NCI-H2029 (cell line): ENCODE results near the gene PLCXD3.
"Not testable (repeated sequence)": the region's sequence is repeated elsewhere in the genome, so short reads cannot be mapped to it uniquely, and the experiment has no call there.

ENCODE experiments used
- DNase-seq: peaks from one replicate; lab custom pipeline; 2025; lab: John Stamatoyannopoulos, UW

The PLCXD3 gene

GRCh38 chr5:41346609-41347008, 163.8 kb downstream of the PLCXD3 start:
- DNase-seq, result no peak

- no peak for DNase-seq
Measured at GRCh38 chr5:41345295-41345694, 165.1 kb downstream of the PLCXD3 start.

DNA sequence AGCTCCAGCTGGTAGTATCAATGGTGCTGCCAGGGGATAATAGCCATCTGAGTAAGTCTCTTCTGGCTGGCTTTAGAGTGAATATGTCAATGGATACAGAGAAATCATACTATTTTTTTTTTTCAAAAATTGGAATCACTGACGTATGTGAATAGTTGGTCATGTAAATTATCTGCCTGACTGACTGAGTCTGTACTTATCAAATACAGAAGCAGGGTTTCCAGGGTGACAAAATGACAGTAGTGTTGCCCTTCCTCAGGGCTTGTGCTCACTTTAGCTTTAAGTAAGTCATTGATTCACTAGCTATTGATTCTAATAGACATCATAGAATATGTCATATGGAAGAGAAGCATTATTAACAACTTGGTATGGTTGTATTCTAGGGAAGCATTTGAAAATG, 171.1 kb downstream of the PLCXD3 start:
- DNase-seq, result no peak

GRCh38 chr5:41338136-41338675, 172.2 kb downstream of the PLCXD3 start:
- DNase-seq, result no peak

DNA sequence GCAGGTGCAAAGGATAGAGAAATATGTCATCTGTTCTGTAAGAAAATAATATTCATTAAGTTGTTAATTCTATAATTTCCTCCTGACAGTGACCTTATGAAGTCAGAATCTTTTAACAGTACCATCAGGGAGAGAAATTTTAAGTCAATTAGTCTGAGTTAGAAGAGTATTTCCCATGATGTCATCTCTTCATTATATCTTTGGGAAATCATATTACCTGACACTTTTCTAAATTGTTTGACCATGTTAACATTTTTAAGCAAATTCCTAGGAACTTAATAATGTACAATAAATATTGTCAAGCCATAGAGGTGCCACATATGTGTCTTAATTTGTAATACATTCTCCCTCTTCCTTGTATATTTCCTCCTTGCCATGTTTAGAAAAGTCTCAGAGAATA, 172.7 kb downstream of the PLCXD3 start:
- DNase-seq, result no peak

DNA sequence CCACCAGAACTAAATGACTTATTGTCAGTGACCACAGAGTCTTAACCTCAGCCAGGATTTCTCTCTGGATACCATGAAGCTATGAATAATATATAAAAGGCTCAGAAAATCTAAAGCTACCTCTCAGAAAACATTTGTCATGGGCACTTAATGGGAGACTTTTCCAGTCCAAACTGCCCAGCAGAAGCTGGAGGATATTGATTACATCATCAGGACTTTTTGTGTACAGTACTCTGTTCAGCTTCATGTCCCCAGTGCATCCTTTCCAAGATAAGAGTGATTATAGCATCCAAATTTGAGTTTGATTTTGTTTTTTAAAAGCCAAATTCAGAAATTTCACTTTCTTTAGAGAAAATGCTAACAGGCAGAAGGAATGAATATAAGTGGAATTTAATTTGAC, 173.2 kb downstream of the PLCXD3 start:
- no peak for DNase-seq

GRCh38 chr5:41336471-41336870, 173.9 kb downstream of the PLCXD3 start:
- no peak for DNase-seq

- no peak for DNase-seq
Measured at GRCh38 chr5:41335596-41336181, 174.7 kb downstream of the PLCXD3 start.

DNA sequence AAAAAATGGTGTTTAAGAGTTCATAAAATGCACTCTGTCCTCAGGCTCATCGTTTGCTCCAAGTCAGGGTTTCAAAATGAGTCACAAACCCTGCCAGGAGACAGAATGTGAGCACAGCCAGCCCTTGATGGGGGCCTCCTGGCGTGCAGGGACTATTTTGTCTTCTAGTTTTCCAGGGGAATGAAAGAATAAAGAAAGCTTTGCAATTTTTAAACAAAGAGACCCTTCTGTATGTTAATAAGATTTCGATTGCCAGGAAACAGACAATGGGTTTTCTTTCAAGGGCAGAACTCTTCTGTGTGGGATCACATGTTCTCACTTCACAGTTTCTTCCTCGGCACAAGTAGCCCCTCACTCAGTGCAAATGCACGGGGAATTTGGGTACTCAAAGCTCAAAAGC, 175.6 kb downstream of the PLCXD3 start:
- DNase-seq, result no peak

- no peak for DNase-seq
Measured at GRCh38 chr5:41334221-41334620, 176.2 kb downstream of the PLCXD3 start.

GRCh38 chr5:41325074-41325473, 185.3 kb downstream of the PLCXD3 start:
- no peak for DNase-seq

- DNase-seq, result not testable (repeated sequence)
Measured at GRCh38 chr5:41322826-41323225, 187.6 kb downstream of the PLCXD3 start.

- DNase-seq, result no peak
Measured at GRCh38 chr5:41312478-41313060, 197.8 kb downstream of the PLCXD3 start.

- no peak for DNase-seq
Measured at GRCh38 chr5:41312066-41312465, 198.3 kb downstream of the PLCXD3 start.

DNA sequence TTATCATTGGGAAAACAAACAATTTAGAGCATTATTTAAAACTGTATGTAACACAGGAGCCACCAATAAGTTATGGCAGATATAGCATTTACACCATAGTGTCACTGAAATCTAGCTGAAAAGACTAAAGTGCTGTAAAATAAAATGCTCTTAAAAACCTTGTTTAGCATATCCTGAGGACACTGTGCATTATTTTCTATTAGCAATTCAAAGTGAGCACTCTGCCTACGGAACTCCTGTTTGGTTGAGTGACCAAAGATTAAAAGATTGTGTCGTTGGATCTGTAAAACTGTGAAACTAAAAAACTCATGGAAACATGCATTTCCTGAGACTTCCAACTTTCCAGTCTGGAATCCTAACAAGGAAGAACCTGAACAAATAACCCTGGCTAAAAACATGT, 201.1 kb downstream of the PLCXD3 start:
- no peak for DNase-seq

DNA sequence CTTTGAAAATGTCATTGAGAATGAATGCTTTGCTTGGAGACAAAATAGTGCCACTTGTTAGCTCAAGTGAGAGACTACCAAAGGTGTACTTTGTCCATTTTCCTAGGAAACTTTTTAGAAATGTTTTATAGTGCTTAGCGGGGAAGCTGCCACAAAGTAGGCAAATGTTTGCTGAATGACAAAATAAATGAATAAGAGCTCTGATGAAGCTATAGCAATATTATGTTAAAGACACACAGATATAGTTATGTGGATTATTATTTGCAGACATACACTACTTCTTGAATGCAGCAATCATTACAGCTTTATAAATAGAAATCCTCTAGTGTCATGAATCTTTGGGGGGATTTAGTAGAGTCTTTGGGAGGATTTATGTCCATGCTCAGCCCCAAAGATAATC, 204.4 kb downstream of the PLCXD3 start:
- DNase-seq, result no peak

DNA sequence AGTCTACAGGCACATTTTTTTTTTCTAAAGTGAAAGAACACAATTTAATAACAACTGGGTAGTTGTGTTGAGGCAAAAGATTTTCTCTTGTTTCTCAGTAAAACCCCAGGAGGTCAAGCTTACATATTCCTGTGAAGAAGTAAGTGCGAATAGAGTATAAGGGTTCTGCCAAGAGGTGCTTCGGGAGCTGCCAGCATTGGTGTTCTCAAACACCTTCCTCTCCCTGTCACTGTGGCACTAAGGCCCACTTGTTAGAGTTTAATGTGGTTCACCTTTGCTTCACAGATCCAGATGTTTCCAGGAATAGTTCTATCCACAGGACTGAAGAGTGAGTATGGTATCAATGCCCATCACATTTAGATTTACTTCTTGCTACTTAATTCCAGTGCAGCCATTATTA, 205.3 kb downstream of the PLCXD3 start:
- DNase-seq, result no peak

- no peak for DNase-seq
Measured at GRCh38 chr5:41296066-41296465, 214.3 kb downstream of the PLCXD3 start.

DNA sequence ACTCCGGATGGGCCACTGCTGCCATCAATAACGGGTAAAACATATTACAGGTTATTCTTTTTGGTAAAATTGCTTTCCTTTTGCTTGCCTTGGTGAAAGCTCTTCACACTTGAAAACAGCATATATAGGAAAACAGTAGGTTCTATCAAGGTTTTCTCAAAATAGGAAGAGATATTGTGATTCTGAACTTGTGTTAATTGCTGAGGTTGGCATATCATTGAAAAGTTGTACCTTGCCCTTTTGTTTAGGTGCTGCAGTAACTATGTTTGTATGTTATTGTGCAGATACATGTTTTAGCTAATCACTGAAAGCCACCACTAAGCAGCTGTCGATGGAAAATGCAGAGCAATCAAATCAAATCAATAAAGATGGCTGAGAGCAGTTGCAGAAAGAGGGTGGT, 219.1 kb downstream of the PLCXD3 start:
- no peak for DNase-seq

DNA sequence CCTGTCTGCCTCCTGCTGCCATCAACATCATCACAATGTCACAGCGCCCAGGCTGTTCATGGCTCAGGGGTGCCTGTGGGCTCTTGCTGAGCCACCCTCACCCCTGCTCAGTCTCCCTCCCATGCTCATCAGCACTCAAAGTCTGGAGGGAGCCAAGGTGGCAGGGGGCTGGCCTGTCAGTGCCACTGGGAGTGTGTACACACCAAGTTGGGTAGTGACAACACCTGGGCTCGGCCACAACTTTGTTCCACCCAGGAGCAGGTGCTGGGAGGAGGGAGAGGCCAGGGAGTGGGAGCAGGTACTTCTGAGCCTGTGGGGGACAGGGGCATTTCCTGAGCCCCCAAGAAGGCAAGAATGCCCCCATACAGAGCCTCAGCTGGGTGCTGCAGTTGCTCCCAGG, 219.6 kb downstream of the PLCXD3 start:
- DNase-seq, result no peak

DNA sequence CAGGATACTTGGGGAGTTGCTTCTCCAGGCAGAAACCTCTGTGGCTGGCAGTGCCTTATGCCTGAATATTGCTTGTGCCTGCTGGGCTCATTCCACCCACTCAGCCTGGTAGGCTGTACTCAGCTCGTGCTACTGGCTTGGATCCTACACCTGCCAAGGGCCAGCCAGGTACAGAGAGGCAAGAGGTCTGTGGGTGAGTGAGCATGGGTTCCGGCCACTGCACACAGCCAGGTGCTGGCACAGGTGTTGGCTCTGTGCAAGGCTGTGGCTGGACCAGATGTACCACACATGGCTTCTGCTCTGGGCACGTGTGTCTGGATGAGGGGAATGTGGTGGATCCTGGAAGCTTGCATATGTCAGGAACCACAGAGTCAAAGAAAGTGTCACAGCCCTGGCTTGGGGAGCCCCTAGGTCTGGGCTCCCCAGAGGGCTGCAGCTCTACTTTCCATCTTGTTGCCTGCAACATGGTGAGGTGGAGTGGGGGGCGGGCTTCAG, 220.4 kb downstream of the PLCXD3 start:
- no peak for DNase-seq

DNA sequence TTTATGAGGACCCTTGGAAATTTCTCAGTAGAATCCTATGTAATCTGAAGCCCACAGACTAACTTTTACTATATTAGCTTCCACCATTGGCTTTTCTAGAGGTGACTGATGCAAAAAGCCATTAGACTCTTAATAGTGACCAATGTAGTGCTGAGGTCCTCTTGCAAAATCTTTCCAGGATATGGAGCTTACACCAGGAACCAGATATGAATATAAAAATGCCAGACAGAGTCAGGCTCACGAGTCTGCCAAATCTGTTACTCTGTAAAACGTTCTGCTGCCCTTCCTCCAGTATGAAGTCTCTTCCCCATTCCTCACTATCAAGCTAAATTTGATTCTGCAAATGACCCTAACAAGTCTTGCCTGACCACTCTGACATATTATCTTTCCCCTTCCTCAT, 223.7 kb downstream of the PLCXD3 start:
- DNase-seq, result no peak

DNA sequence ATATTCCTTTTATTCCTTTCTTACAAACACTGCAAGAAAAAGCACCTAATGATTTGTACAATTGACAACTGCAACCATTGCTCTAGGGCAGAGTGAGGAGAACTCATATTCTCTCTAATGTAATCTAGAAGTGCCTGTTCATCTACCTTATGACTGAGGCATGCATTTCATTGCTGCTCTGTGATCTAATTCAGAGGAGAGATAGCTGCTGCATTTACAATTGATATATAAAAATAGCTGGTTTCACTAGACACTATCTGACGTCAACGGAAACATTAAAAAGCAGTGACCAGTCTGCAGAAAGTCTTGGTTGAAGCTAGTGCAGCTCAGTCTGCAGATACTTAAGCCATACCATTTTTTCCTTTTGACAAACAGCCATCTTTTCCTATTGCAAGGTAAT, 224.2 kb downstream of the PLCXD3 start:
- no peak for DNase-seq

GRCh38 chr5:41284938-41285337, 225.5 kb downstream of the PLCXD3 start:
- DNase-seq, result no peak
